Measurements from ENCODE around the gene LCN15.
"Not testable (repeated sequence)": the region's sequence is repeated elsewhere in the genome, so short reads cannot be mapped to it uniquely, and the experiment has no call there.

The LCN15 gene

GRCh38 chr9:136719195-136719880 is 45.0 kb downstream of the LCN15 start:
- no peak for DNase-seq

GRCh38 chr9:136718345-136719194 is 45.7 kb downstream of the LCN15 start:
- no peak for DNase-seq

GRCh38 chr9:136717399-136717798 is 46.9 kb downstream of the LCN15 start:
- DNase-seq = no peak

- DNase-seq = no peak
These were observed 49.4 kb downstream of the LCN15 start for GRCh38 chr9:136714893-136715274.

- DNase-seq = no peak
These were observed 50.0 kb downstream of the LCN15 start for GRCh38 chr9:136714096-136714892.

- DNase-seq = no peak
These were observed 50.8 kb downstream of the LCN15 start for GRCh38 chr9:136713550-136713949.

GRCh38 chr9:136712690-136713544 is 51.4 kb downstream of the LCN15 start:
- no peak for DNase-seq

GRCh38 chr9:136711751-136712689 is 52.3 kb downstream of the LCN15 start, which contains the start of gene DIPK1B:
DIPK1B (plus strand) TSS chr9:136712572; CDS start chr9:136712666, 94 bp downstream.
- no peak for DNase-seq

GRCh38 chr9:136711219-136711648 is 53.1 kb downstream of the LCN15 start:
- DNase-seq = not testable (repeated sequence)

GRCh38 chr9:136710543-136710942 is 53.8 kb downstream of the LCN15 start:
- no peak for DNase-seq
